H1 (cell line): ENCODE results near the gene KLF2. TPM values are rescaled to one million over a fixed set of nuclear protein-coding genes. Genes with fewer than 3 reads are reported as not detected.

Experiments
- CTCF ChIA-PET: fragments of 300-600 bp; sonication (Branson Sonifier 250); formaldehyde crosslinking; loops from one replicate; lab custom pipeline; 2021; ENCODE audit not compliant: partially characterized antibody; lab: Charles Lee
- POLR2A ChIA-PET: fragments of 300-600 bp; sonication (Branson Sonifier 250); formaldehyde crosslinking; loops from one replicate; lab custom pipeline; 2021; ENCODE audit warnings: inconsistent platforms; ENCODE audit not compliant: partially characterized antibody; lab: Charles Lee
- DNase-seq, 2 experiments: peaks; one replicate each; pipeline versions ENCODE4 v3.0.0 to v3.0.0-alpha.2; 2010 to 2022; ENCODE audit warnings: low spot score in 2 of 2, low read depth in 1 of 2, mixed read lengths in 1 of 2
- FAIRE-seq: peaks from 2 replicates; lab custom pipeline; 2011; peaks lifted over from hg19 to GRCh38; lab: Jason Lieb, UNC
- H2AFZ ChIP-seq: 2 replicates; pipeline ENCODE4 v1.8.1; 2012; ENCODE audit warnings: low read length, inconsistent platforms
- H2AK5ac ChIP-seq: 2 replicates; pipeline ENCODE4 v1.6.1; 2013; ENCODE audit warnings: low read depth, low read length
- H2BK120ac ChIP-seq: replicated peaks from 2 replicates; pipeline ENCODE3; 2013; ENCODE audit warnings: low read depth, low read length, inconsistent platforms
- H2BK12ac ChIP-seq: 2 replicates; pipeline ENCODE4 v1.6.1; 2013; ENCODE audit warnings: low read depth, low read length
- H2BK15ac ChIP-seq: 2 replicates; pipeline ENCODE4 v1.6.1; 2013; ENCODE audit warnings: low read length
- H2BK20ac ChIP-seq: 2 replicates; pipeline ENCODE4 v1.6.1; 2013; ENCODE audit warnings: low read length
- H2BK5ac ChIP-seq: 2 replicates; pipeline ENCODE4 v1.6.1; 2013; ENCODE audit warnings: low read depth, low read length
- H3K14ac ChIP-seq: 2 replicates; pipeline ENCODE4 v1.6.1; 2013; ENCODE audit warnings: inconsistent platforms; ENCODE audit not compliant: insufficient read length
- H3K18ac ChIP-seq: 2 replicates; pipeline ENCODE4 v1.6.1; 2013; ENCODE audit warnings: low read length; ENCODE audit errors: extremely low read depth
- H3K23ac ChIP-seq: 2 replicates; pipeline ENCODE4 v1.6.1; 2013; ENCODE audit warnings: inconsistent platforms; ENCODE audit not compliant: insufficient read length
- H3K23me2 ChIP-seq: 2 replicates; pipeline ENCODE4 v1.6.1; 2013; ENCODE audit warnings: low read depth, low read length
- H3K27ac ChIP-seq: 2 replicates; pipeline ENCODE4 v1.6.1; 2011; ENCODE audit warnings: low read depth, low read length, inconsistent platforms
- H3K27me3 ChIP-seq, 4 experiments: replicated peaks in 1 of 4; 1 replicate in 1 of 4; 2 replicates in 3 of 4; pipeline versions ENCODE4 v1.6.1 to v1.8.1; 2011 to 2013; ENCODE audit warnings: low read length in 3 of 4, mild to moderate bottlenecking in 3 of 4, inconsistent platforms in 2 of 4, mixed read lengths in 2 of 4, moderate library complexity in 1 of 4; ENCODE audit not compliant: control insufficient read depth in 3 of 4, insufficient read depth in 3 of 4; ENCODE audit errors: extremely low read depth in 1 of 4
- H3K36me3 ChIP-seq, 4 experiments: 2 replicates each; pipeline versions ENCODE4 v1.6.1 to v1.8.1; 2011 to 2013; ENCODE audit warnings: mild to moderate bottlenecking in 4 of 4, low read length in 3 of 4, moderate library complexity in 2 of 4, control low read depth in 1 of 4, inconsistent platforms in 1 of 4; ENCODE audit not compliant: insufficient read depth in 4 of 4, control insufficient read depth in 2 of 4
- H3K4ac ChIP-seq: replicated peaks from 2 replicates; pipeline ENCODE3; 2013; ENCODE audit warnings: low read length, low read depth, mixed read lengths, inconsistent platforms; ENCODE audit not compliant: insufficient read length
- H3K4me1 ChIP-seq, 4 experiments: replicated peaks in 1 of 4; 1 replicate in 1 of 4; 2 replicates in 3 of 4; pipeline versions ENCODE4 v1.6.1 to v1.8.1; 2011 to 2013; ENCODE audit warnings: low read length in 3 of 4, inconsistent platforms in 2 of 4, mixed read lengths in 1 of 4; ENCODE audit not compliant: insufficient read depth in 4 of 4, control insufficient read depth in 3 of 4
- H3K4me2 ChIP-seq, 2 experiments: 2 replicates each; pipeline versions ENCODE4 v1.6.1 to v1.8.1; 2011 to 2013; ENCODE audit warnings: low read depth in 2 of 2, low read length in 2 of 2, control low read depth in 1 of 2, inconsistent platforms in 1 of 2, mild to moderate bottlenecking in 1 of 2; ENCODE audit not compliant: insufficient read depth in 1 of 2
- H3K4me3 ChIP-seq, 4 experiments: fragments of 200-600, 300-600 bp in 1 of 4; sonication (generic), shearing (Covaris generic), sonication (Bioruptor Twin) in 1 of 4; 2 replicates each; pipeline versions ENCODE4 v1.5.1 to v1.8.1; 2011 to 2016; ENCODE audit warnings: low read length in 4 of 4, low read depth in 3 of 4, control low read depth in 2 of 4, inconsistent platforms in 2 of 4, mild to moderate bottlenecking in 2 of 4, mixed read lengths in 1 of 4, moderate library complexity in 1 of 4; ENCODE audit not compliant: insufficient read depth in 2 of 4; ENCODE audit errors: extremely low read depth in 1 of 4
- H3K56ac ChIP-seq: replicated peaks from 2 replicates; pipeline ENCODE3; 2013; ENCODE audit warnings: low read depth, mild to moderate bottlenecking, mixed read lengths, low read length, inconsistent platforms; ENCODE audit not compliant: insufficient read length
- H3K79me1 ChIP-seq: 2 replicates; pipeline ENCODE4 v1.6.1; 2013; ENCODE audit warnings: low read depth, low read length, control low read depth
- H3K79me2 ChIP-seq, 2 experiments: 2 replicates each; pipeline versions ENCODE4 v1.6.1 to v1.8.1; 2012 to 2013; ENCODE audit warnings: low read length in 2 of 2, mild to moderate bottlenecking in 2 of 2, inconsistent platforms in 1 of 2; ENCODE audit not compliant: insufficient read depth in 2 of 2, control insufficient read depth in 1 of 2
- H3K9ac ChIP-seq, 4 experiments: replicated peaks in 1 of 4; 1 replicate in 1 of 4; 2 replicates in 3 of 4; pipeline versions ENCODE4 v1.6.1 to v1.8.1; 2011 to 2013; ENCODE audit warnings: low read depth in 3 of 4, low read length in 3 of 4, control low read depth in 2 of 4, mild to moderate bottlenecking in 2 of 4, moderate library complexity in 2 of 4, inconsistent platforms in 1 of 4; ENCODE audit errors: extremely low read depth in 1 of 4
- H3K9me3 ChIP-seq, 2 experiments: 2 replicates each; pipeline versions ENCODE4 v1.6.1 to v1.8.1; 2012 to 2013; ENCODE audit warnings: mild to moderate bottlenecking in 2 of 2, moderate library complexity in 2 of 2, control low read depth in 1 of 2, inconsistent platforms in 1 of 2, low read depth in 1 of 2, low read length in 1 of 2, mixed read lengths in 1 of 2; ENCODE audit not compliant: insufficient read depth in 2 of 2
- H4K20me1 ChIP-seq, 2 experiments: replicated peaks in 1 of 2; 2 replicates each; pipeline versions ENCODE3 to v1.8.1; 2011 to 2013; ENCODE audit warnings: inconsistent platforms in 2 of 2, low read length in 2 of 2, mild to moderate bottlenecking in 1 of 2; ENCODE audit not compliant: insufficient read depth in 2 of 2, control insufficient read depth in 1 of 2
- H4K5ac ChIP-seq: 2 replicates; pipeline ENCODE4 v1.6.1; 2013; ENCODE audit warnings: low read length, low read depth, mixed read lengths, inconsistent platforms; ENCODE audit not compliant: insufficient read length
- H4K8ac ChIP-seq: 2 replicates; pipeline ENCODE4 v1.8.0; 2013; ENCODE audit warnings: mild to moderate bottlenecking, moderate library complexity, low read length, inconsistent platforms; ENCODE audit not compliant: insufficient read depth; ENCODE audit errors: extremely low read depth
- H4K91ac ChIP-seq: replicated peaks from 2 replicates; pipeline ENCODE3; 2013; ENCODE audit warnings: low read length, mixed read lengths, inconsistent platforms; ENCODE audit not compliant: insufficient read length
- JUN ChIP-seq: IDR thresholded peaks from 2 replicates; pipeline ENCODE4 v1.6.1; 2011; ENCODE audit warnings: low read depth, mild to moderate bottlenecking, improper control_type of control experiment, low read length
- POU5F1 ChIP-seq: IDR thresholded peaks from 2 replicates; pipeline ENCODE4 v1.6.1; 2011; ENCODE audit warnings: low read depth, mild to moderate bottlenecking, low read length, moderate library complexity
- USF2 ChIP-seq: IDR thresholded peaks from 2 replicates; pipeline ENCODE4 v1.6.1; 2011; ENCODE audit warnings: low read length, improper control_type of control experiment
- WGBS, 2 experiments: shearing (Covaris generic) in 1 of 2; methylation state at CpG; one replicate each; pipeline versions ENCODE4 v1.1.6 to v1.1.7; 2013 to 2015; ENCODE audit warnings: low lambda C conversion rate in 2 of 2, mixed read lengths in 2 of 2, inconsistent platforms in 1 of 2, low coverage in 1 of 2, missing lambda C conversion rate in 1 of 2; ENCODE audit not compliant: insufficient replicate concordance in 2 of 2, insufficient coverage in 1 of 2, insufficient read length in 1 of 2; ENCODE audit errors: extremely low coverage in 1 of 2, missing lambda C conversion rate in 1 of 2; 5-methylcytosine and 5-hydroxymethylcytosine counted together
- polyA plus RNA-seq, 7 experiments: library from polyadenylated mRNA; depleted of rRNA in 3 of 7; stranded (reverse) in 5 of 7; unstranded in 2 of 7; fragments of >200 nt in 5 of 7; fragments of 200-250 nt in 2 of 7; gene quantifications; 1 replicate in 5 of 7; 2 replicates in 1 of 7; 4 replicates in 1 of 7; pipeline versions ENCODE4 v1.2.1 to v1.2.3, GENCODE V29; 2011 to 2013; ENCODE audit warnings: missing spikeins in 2 of 7, mixed read lengths in 2 of 7
- total RNA-seq: library from RNA; stranded (reverse); fragmentation: NEBNext Ultra II Directional; extraction: Animal tissue kit (Norgen Biotek cat#: 25700); gene quantifications from 2 replicates; pipeline ENCODE4 v1.2.1, GENCODE V29; 2021

KLF2 gene
- total and polyA plus RNA-seq, 2 of the 8 experiments (the other 6 are each of a cell fraction or from before 2014, with no cell fraction given): 0.19 to 0.33 TPM

- Histone ChIP-seq H3K18ac (no peak overlapping the region), H3K4me1 (peaks cover 0 to 11% (median 7%) of the 10 kb centered on the region in 4 experiments; a peak in 4 of 7 replicates), H3K36me3 (no peaks in the 10 kb centered on the region), H3K79me1 (no peaks in the 10 kb centered on the region), H3K27me3 (no peaks in the 10 kb centered on the region), H3K9ac (no peak overlapping the region), H2BK15ac (no peak overlapping the region), H3K79me2 (no peaks in the 10 kb centered on the region), H3K4me2 (no peak overlapping the region), H2BK20ac (no peak overlapping the region), H3K9me3 (no peaks in the 10 kb centered on the region), H3K56ac (no peak overlapping the region), H3K23me2 (no peaks in the 10 kb centered on the region), H4K8ac (no peak overlapping the region; the same call in 1 of the 2 replicates), H3K4me3 (no peak overlapping the region), H3K27ac (no peak overlapping the region), H2BK120ac (no peak overlapping the region), H3K23ac (no peak overlapping the region), H4K91ac (no peak overlapping the region), H3K14ac (no peak overlapping the region), H2AFZ (no peak overlapping the region), H2BK12ac (no peak overlapping the region), H3K4ac (no peak overlapping the region), H2BK5ac (no peak overlapping the region), H4K5ac (no peak overlapping the region), H4K20me1 (no peaks in the 10 kb centered on the region), H2AK5ac (no peak overlapping the region)
- ChIA-PET POLR2A (no interaction called here), CTCF (interaction anchor here (0.7 to 0.9 kb wide), 3 partner anchors 22 to 37 kb away, joined by 3 read pairs; no protein-coding TSS in a partner anchor)
- 91% methylated on average over 9 of the region's 9 CpGs; no CpG with 5 or more reads in 1 of the 2 experiments for WGBS, 2 experiments
- FAIRE-seq (no peak), DNase-seq (no peak)
- TF ChIP-seq POU5F1: no peak
- TF ChIP-seq USF2: no peak
- TF ChIP-seq JUN: no peak
Measured at GRCh38 chr19:16284505-16284904, 40.1 kb upstream of the KLF2 start.
